Muscle of arm (tissue), 12 donors: Measurements from ENCODE around the gene CPNE6. TPM values are rescaled to one million over a fixed set of nuclear protein-coding genes. Genes with fewer than 3 reads are reported as not detected.
A peak's percentile ranks its signal among the peaks of the same experiment; 100 is the strongest.

ENCODE experiments used
- DNase-seq: peaks from one replicate; pipeline ENCODE4 v3.0.0-alpha.2; 2013
- polyA plus RNA-seq, 12 donors: library from polyadenylated mRNA; unstranded; fragments of 120-200 nt; gene quantifications; one replicate each; pipeline ENCODE4 v1.2.1, GENCODE V29; 2013; ENCODE audit not compliant: insufficient read length in 12 of 12

CPNE6 gene
- polyA plus RNA-seq, 12 donors: 0.08 to 0.21 TPM; not detected in 10

- no peak for DNase-seq
These were observed 13.9 kb downstream of the CPNE6 start for GRCh38 chr14:24085215-24085614.

- DNase-seq: no peak
These were observed 15.0 kb downstream of the CPNE6 start for GRCh38 chr14:24086193-24086955.

GRCh38 chr14:24087004-24087403 lies 15.6 kb downstream of the CPNE6 start:
- no peak for DNase-seq

- no peak for DNase-seq
These were observed 16.7 kb downstream of the CPNE6 start for GRCh38 chr14:24088095-24088494.

GRCh38 chr14:24089890-24090289 lies 18.5 kb downstream of the CPNE6 start:
- no peak for DNase-seq

- no peak for DNase-seq
These were observed 20.7 kb downstream of the CPNE6 start for GRCh38 chr14:24092110-24092504.

GRCh38 chr14:24092505-24093206 lies 21.3 kb downstream of the CPNE6 start:
- no peak for DNase-seq

GRCh38 chr14:24093207-24093900 lies 22.0 kb downstream of the CPNE6 start:
- no peak for DNase-seq

- DNase-seq: peak; percentile 49
These were observed 22.8 kb downstream of the CPNE6 start, which contains the start of gene PCK2 for GRCh38 chr14:24093901-24094840. TSS of gene PCK2 (plus strand) at chr14:24094311. CDS start at chr14:24094406, 95 bp downstream.

- DNase-seq: no peak
These were observed 23.5 kb downstream of the CPNE6 start for GRCh38 chr14:24094841-24095270.

- DNase-seq: no peak
These were observed 24.1 kb downstream of the CPNE6 start for GRCh38 chr14:24095271-24096068.

GRCh38 chr14:24096545-24097181 lies 25.3 kb downstream of the CPNE6 start:
- no peak for DNase-seq

GRCh38 chr14:24098229-24098926 lies 27.0 kb downstream of the CPNE6 start:
- no peak for DNase-seq

GRCh38 chr14:24098927-24099813 lies 27.8 kb downstream of the CPNE6 start:
- DNase-seq: no peak

- DNase-seq: no peak
These were observed 29.0 kb downstream of the CPNE6 start for GRCh38 chr14:24100197-24100981.

GRCh38 chr14:24100982-24101494 lies 29.7 kb downstream of the CPNE6 start:
- DNase-seq: no peak
